GM10266 (cell line): Measurements from ENCODE around the gene TMEM167B.

Experiments used
- DNase-seq: peaks from one replicate; pipeline ENCODE4 v3.0.0; 2012; ENCODE audit errors: extremely low spot score
- TF ChIP-seq, protein P1 (sequence below): IDR thresholded peaks from 2 replicates; pipeline ENCODE4 v1.5.1; 2012; ENCODE audit warnings: mild to moderate bottlenecking, low read depth; ENCODE audit not compliant: control insufficient read depth, insufficient read depth; ENCODE audit errors: missing control alignments

Gene TMEM167B

GRCh38 chr1:109114342-109114674 is 23.7 kb downstream of the TMEM167B start:
- TF ChIP-seq, protein P1, sequence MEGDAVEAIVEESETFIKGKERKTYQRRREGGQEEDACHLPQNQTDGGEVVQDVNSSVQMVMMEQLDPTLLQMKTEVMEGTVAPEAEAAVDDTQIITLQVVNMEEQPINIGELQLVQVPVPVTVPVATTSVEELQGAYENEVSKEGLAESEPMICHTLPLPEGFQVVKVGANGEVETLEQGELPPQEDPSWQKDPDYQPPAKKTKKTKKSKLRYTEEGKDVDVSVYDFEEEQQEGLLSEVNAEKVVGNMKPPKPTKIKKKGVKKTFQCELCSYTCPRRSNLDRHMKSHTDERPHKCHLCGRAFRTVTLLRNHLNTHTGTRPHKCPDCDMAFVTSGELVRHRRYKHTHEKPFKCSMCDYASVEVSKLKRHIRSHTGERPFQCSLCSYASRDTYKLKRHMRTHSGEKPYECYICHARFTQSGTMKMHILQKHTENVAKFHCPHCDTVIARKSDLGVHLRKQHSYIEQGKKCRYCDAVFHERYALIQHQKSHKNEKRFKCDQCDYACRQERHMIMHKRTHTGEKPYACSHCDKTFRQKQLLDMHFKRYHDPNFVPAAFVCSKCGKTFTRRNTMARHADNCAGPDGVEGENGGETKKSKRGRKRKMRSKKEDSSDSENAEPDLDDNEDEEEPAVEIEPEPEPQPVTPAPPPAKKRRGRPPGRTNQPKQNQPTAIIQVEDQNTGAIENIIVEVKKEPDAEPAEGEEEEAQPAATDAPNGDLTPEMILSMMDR, result no peak
- DNase-seq, result no peak

GRCh38 chr1:109115685-109116084 is 25.1 kb downstream of the TMEM167B start:
- TF ChIP-seq, protein P1, result no peak
- DNase-seq, result no peak

DNA sequence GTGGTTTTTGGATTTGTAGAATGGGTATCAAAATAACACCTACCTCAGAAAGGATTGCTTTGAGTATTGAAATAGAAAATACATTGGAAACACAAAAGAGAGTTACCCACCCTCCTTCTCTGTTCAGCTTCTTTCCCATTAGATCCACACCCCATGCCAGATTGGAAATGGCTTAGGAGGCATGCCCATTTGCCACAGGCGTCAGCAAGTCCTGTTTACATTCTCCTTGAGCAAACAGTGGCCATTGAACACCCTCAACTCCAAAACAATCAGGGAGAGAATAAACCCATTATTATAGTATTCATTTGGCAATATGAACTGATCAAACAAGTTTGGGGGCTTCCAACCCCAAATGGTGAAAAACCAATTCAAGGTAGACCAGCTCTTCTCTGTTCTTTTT is 25.7 kb downstream of the TMEM167B start:
- DNase-seq, result no peak

GRCh38 chr1:109118089-109118488 is 27.5 kb downstream of the TMEM167B start:
- TF ChIP-seq, protein P1, result no peak
- no peak for DNase-seq

More for the DNA sequence above, 25.7 kb downstream of the TMEM167B start:
- TF ChIP-seq, protein P1, result no peak

DNA sequence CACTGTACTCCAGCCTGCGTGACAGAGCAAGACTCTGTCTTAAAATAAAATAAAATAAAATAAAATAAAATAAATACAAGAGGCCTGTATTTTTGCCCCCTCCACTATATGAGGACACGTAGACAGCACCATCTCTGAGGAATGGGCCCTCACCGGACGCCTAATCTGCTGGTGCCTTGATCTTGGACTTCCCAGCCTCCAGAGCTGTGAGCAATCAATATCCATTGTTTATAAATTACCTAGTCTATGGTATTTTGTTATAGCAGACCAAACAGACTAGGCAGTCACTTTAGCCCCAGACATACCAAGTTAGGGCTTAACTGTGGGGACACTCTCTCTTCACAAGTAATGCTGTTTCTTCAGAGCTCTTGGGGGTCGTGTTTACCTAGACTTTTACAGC is 29.8 kb downstream of the TMEM167B start:
- TF ChIP-seq, protein P1, result no peak
- DNase-seq, result no peak

- TF ChIP-seq, protein P1, result no peak
- no peak for DNase-seq
These were observed 40.5 kb downstream of the TMEM167B start for GRCh38 chr1:109131059-109131458.

- TF ChIP-seq, protein P1, result no peak
- no peak for DNase-seq
These were observed 41.2 kb downstream of the TMEM167B start for GRCh38 chr1:109131800-109132199.
